ENCODE data around the gene TNFAIP8L1. TPM values are rescaled to one million over a fixed set of nuclear protein-coding genes. Genes with fewer than 3 reads are reported as not detected.

Gene TNFAIP8L1
- total and polyA plus RNA-seq, 2 of the 8 experiments (the other 6 are each of a cell fraction or from before 2014, with no cell fraction given), result 3.2 to 6.1 TPM

DNA sequence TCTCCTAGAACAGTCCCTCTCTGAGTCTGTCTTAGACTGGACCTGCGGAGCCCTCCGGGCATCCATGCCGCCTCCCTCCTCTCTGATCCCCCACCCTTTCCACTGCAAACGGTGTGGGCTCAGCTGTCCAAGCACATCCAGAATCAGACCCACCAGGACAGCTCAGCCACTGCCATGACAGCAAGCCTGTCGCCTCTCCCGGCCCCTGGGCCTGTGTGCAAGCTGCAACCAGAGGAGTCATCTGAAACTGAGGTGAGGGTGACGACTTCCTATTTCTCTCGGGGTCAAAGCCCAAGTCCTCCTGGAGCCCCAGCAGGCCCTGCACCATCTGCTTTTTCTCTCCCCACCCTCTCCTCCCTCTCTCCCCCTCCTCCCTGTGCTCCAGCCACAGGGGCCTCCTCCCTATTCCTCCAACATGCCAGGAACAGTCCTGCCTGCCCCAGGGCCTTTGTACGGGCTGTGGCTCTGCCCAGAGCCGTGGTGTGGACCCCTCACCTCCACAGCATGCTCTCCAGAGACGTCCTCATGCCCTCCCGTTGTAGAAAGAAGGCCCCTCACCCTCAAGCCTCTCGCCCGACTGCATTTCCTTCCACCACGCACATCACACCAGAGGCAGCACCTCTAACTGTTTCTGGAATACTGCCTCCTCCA lies 54.3 kb downstream of the TNFAIP8L1 start:
- Histone ChIP-seq H3K14ac (ENCODE audit: insufficient read length) (no peak overlapping the region), H3K23ac (ENCODE audit: insufficient read length) (no peak overlapping the region), H3K4me1 (replicated peaks in 1 of 4; ENCODE audit: control insufficient read depth in 3 of 4, insufficient read depth in 4 of 4, low read length in 3 of 4) (no peaks in the 10 kb centered on the region), H3K27ac (ENCODE audit: low read depth, low read length) (no peak overlapping the region), H4K8ac (ENCODE audit: extremely low read depth, insufficient read depth, low read length) (no peak overlapping the region), H2AFZ (ENCODE audit: low read length) (no peak overlapping the region), H4K20me1 (replicated peaks in 1 of 2; ENCODE audit: control insufficient read depth in 1 of 2, insufficient read depth in 2 of 2, low read length in 2 of 2) (peaks cover 2 to 15% of the 10 kb centered on the region in 2 experiments), H3K18ac (ENCODE audit: extremely low read depth, low read length) (no peak overlapping the region), H2AK5ac (ENCODE audit: low read depth, low read length) (no peak overlapping the region), H2BK20ac (ENCODE audit: low read length) (no peak overlapping the region), H3K9ac (replicated peaks in 1 of 4; ENCODE audit: extremely low read depth in 1 of 4, low read depth in 3 of 4, low read length in 3 of 4) (no peak overlapping the region), H4K91ac (replicated peaks; ENCODE audit: insufficient read length, low read length) (no peak overlapping the region), H2BK5ac (ENCODE audit: low read depth, low read length) (no peak overlapping the region), H3K79me2 (ENCODE audit: control insufficient read depth in 1 of 2, insufficient read depth in 2 of 2, low read length in 2 of 2) (no peaks in the 10 kb centered on the region), H4K5ac (ENCODE audit: insufficient read length, low read depth, low read length) (no peak overlapping the region), H2BK120ac (replicated peaks; ENCODE audit: low read depth, low read length) (no peak overlapping the region), H3K27me3 (replicated peaks in 1 of 4; ENCODE audit: control insufficient read depth in 3 of 4, extremely low read depth in 1 of 4, insufficient read depth in 3 of 4, low read length in 3 of 4) (no peaks in the 10 kb centered on the region), H3K56ac (replicated peaks; ENCODE audit: insufficient read length, low read depth, low read length) (no peak overlapping the region), H3K4me2 (ENCODE audit: insufficient read depth in 1 of 2, low read depth in 2 of 2, low read length in 2 of 2) (no peak overlapping the region), H3K36me3 (ENCODE audit: control insufficient read depth in 2 of 4, insufficient read depth in 4 of 4, low read length in 3 of 4) (peaks cover 13 to 47% (median 37%) of the 10 kb centered on the region in 4 experiments; a peak in 7 of 8 replicates), H2BK15ac (ENCODE audit: low read length) (no peak overlapping the region), H2BK12ac (ENCODE audit: low read depth, low read length) (no peak overlapping the region), H3K79me1 (ENCODE audit: low read depth, low read length) (no peaks in the 10 kb centered on the region), H3K9me3 (ENCODE audit: insufficient read depth in 2 of 2, low read depth in 1 of 2, low read length in 1 of 2) (no peaks in the 10 kb centered on the region), H3K23me2 (ENCODE audit: low read depth, low read length) (no peaks in the 10 kb centered on the region), H3K4me3 (ENCODE audit: extremely low read depth in 1 of 4, insufficient read depth in 2 of 4, low read depth in 3 of 4, low read length in 4 of 4) (no peak overlapping the region), H3K4ac (replicated peaks; ENCODE audit: insufficient read length, low read depth, low read length) (no peak overlapping the region)
- no peak for DNase-seq (ENCODE audit: low read depth in 1 of 2, low spot score in 2 of 2)
- 81% methylated on average over 15 of the region's 15 CpGs; no CpG with 5 or more reads in 1 of the 2 experiments for WGBS, 2 experiments (ENCODE audit: extremely low coverage in 1 of 2, insufficient coverage in 1 of 2, insufficient read length in 1 of 2, insufficient replicate concordance in 2 of 2, low coverage in 1 of 2, low lambda C conversion rate in 2 of 2, missing lambda C conversion rate in 1 of 2)
- ChIA-PET CTCF (ENCODE audit: partially characterized antibody) (interaction anchor here (0.7 to 1.1 kb wide), 3 partner anchors 10 to 116 kb away, joined by 3 read pairs; no protein-coding TSS in a partner anchor), POLR2A (ENCODE audit: partially characterized antibody) (interaction anchor here (1.4 to 1.8 kb wide), 2 partner anchors 8 to 14 kb away, joined by 4 to 5 read pairs; no protein-coding TSS in a partner anchor)
- FAIRE-seq, result no peak
- no peak for TF ChIP-seq SP2 (IDR thresholded peaks at IDR 0.05; ENCODE audit: low read length)
- no peak for TF ChIP-seq PHF8 (conservative IDR thresholded peaks at IDR 0.05; ENCODE audit: low read depth, low read length)
- no peak for TF ChIP-seq TAF7 (optimal IDR thresholded peaks at IDR 0.05; ENCODE audit: borderline replicate concordance, low read depth, low read length)
- no peak for TF ChIP-seq CTCF (IDR thresholded peaks at IDR 0.05; ENCODE audit: control extremely low read depth in 1 of 3, insufficient read depth in 1 of 3, low read depth in 1 of 3, low read length in 3 of 3)
- no peak for TF ChIP-seq TEAD4 (IDR thresholded peaks at IDR 0.05; ENCODE audit: low read depth, low read length)
- TF ChIP-seq TAF1 (IDR thresholded peaks at IDR 0.05; ENCODE audit: low read depth, low read length), result no peak
- TF ChIP-seq KDM4A (IDR thresholded peaks at IDR 0.05; ENCODE audit: low read depth, low read length, severe bottlenecking), result no peak
- TF ChIP-seq SAP30 (IDR thresholded peaks at IDR 0.05; ENCODE audit: insufficient read depth, insufficient replicate concordance, low read length), result no peak
- no peak for TF ChIP-seq KDM5A (IDR thresholded peaks at IDR 0.05; ENCODE audit: low read length)
- TF ChIP-seq CBX8 (IDR thresholded peaks at IDR 0.05; ENCODE audit: borderline replicate concordance, low read depth, low read length), result no peak
